ENCODE measurements around the gene DCC.

GRCh38 chr18:52826994-52827393 lies 487.0 kb downstream of the DCC start:
- TF ChIP-seq, protein P1, sequence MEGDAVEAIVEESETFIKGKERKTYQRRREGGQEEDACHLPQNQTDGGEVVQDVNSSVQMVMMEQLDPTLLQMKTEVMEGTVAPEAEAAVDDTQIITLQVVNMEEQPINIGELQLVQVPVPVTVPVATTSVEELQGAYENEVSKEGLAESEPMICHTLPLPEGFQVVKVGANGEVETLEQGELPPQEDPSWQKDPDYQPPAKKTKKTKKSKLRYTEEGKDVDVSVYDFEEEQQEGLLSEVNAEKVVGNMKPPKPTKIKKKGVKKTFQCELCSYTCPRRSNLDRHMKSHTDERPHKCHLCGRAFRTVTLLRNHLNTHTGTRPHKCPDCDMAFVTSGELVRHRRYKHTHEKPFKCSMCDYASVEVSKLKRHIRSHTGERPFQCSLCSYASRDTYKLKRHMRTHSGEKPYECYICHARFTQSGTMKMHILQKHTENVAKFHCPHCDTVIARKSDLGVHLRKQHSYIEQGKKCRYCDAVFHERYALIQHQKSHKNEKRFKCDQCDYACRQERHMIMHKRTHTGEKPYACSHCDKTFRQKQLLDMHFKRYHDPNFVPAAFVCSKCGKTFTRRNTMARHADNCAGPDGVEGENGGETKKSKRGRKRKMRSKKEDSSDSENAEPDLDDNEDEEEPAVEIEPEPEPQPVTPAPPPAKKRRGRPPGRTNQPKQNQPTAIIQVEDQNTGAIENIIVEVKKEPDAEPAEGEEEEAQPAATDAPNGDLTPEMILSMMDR (IDR thresholded peaks at IDR 0.05) = no peak
- TF ChIP-seq POLR2A (IDR thresholded peaks at IDR 0.05) = no peak

Data from thyroid gland (tissue), 4 donors.